H1 (cell line): ENCODE results near the gene TSHR. TPM values are rescaled to one million over a fixed set of nuclear protein-coding genes. Genes with fewer than 3 reads are reported as not detected.

Experiments
- CTCF ChIA-PET: fragments of 300-600 bp; sonication (Branson Sonifier 250); formaldehyde crosslinking; loops from one replicate; lab custom pipeline; 2021; ENCODE audit not compliant: partially characterized antibody; lab: Charles Lee
- POLR2A ChIA-PET: fragments of 300-600 bp; sonication (Branson Sonifier 250); formaldehyde crosslinking; loops from one replicate; lab custom pipeline; 2021; ENCODE audit warnings: inconsistent platforms; ENCODE audit not compliant: partially characterized antibody; lab: Charles Lee
- DNase-seq, 2 experiments: peaks; one replicate each; pipeline versions ENCODE4 v3.0.0 to v3.0.0-alpha.2; 2010 to 2022; ENCODE audit warnings: low spot score in 2 of 2, low read depth in 1 of 2, mixed read lengths in 1 of 2
- FAIRE-seq: peaks from 2 replicates; lab custom pipeline; 2011; peaks lifted over from hg19 to GRCh38; lab: Jason Lieb, UNC
- H2AFZ ChIP-seq: 2 replicates; pipeline ENCODE4 v1.8.1; 2012; ENCODE audit warnings: low read length, inconsistent platforms
- H2AK5ac ChIP-seq: 2 replicates; pipeline ENCODE4 v1.6.1; 2013; ENCODE audit warnings: low read depth, low read length
- H2BK120ac ChIP-seq: replicated peaks from 2 replicates; pipeline ENCODE3; 2013; ENCODE audit warnings: low read depth, low read length, inconsistent platforms
- H2BK12ac ChIP-seq: 2 replicates; pipeline ENCODE4 v1.6.1; 2013; ENCODE audit warnings: low read depth, low read length
- H2BK15ac ChIP-seq: 2 replicates; pipeline ENCODE4 v1.6.1; 2013; ENCODE audit warnings: low read length
- H2BK20ac ChIP-seq: 2 replicates; pipeline ENCODE4 v1.6.1; 2013; ENCODE audit warnings: low read length
- H2BK5ac ChIP-seq: 2 replicates; pipeline ENCODE4 v1.6.1; 2013; ENCODE audit warnings: low read depth, low read length
- H3K14ac ChIP-seq: 2 replicates; pipeline ENCODE4 v1.6.1; 2013; ENCODE audit warnings: inconsistent platforms; ENCODE audit not compliant: insufficient read length
- H3K18ac ChIP-seq: 2 replicates; pipeline ENCODE4 v1.6.1; 2013; ENCODE audit warnings: low read length; ENCODE audit errors: extremely low read depth
- H3K23ac ChIP-seq: 2 replicates; pipeline ENCODE4 v1.6.1; 2013; ENCODE audit warnings: inconsistent platforms; ENCODE audit not compliant: insufficient read length
- H3K23me2 ChIP-seq: 2 replicates; pipeline ENCODE4 v1.6.1; 2013; ENCODE audit warnings: low read depth, low read length
- H3K27ac ChIP-seq: 2 replicates; pipeline ENCODE4 v1.6.1; 2011; ENCODE audit warnings: low read depth, low read length, inconsistent platforms
- H3K27me3 ChIP-seq, 4 experiments: replicated peaks in 1 of 4; 1 replicate in 1 of 4; 2 replicates in 3 of 4; pipeline versions ENCODE4 v1.6.1 to v1.8.1; 2011 to 2013; ENCODE audit warnings: low read length in 3 of 4, mild to moderate bottlenecking in 3 of 4, inconsistent platforms in 2 of 4, mixed read lengths in 2 of 4, moderate library complexity in 1 of 4; ENCODE audit not compliant: control insufficient read depth in 3 of 4, insufficient read depth in 3 of 4; ENCODE audit errors: extremely low read depth in 1 of 4
- H3K36me3 ChIP-seq, 4 experiments: 2 replicates each; pipeline versions ENCODE4 v1.6.1 to v1.8.1; 2011 to 2013; ENCODE audit warnings: mild to moderate bottlenecking in 4 of 4, low read length in 3 of 4, moderate library complexity in 2 of 4, control low read depth in 1 of 4, inconsistent platforms in 1 of 4; ENCODE audit not compliant: insufficient read depth in 4 of 4, control insufficient read depth in 2 of 4
- H3K4ac ChIP-seq: replicated peaks from 2 replicates; pipeline ENCODE3; 2013; ENCODE audit warnings: low read length, low read depth, mixed read lengths, inconsistent platforms; ENCODE audit not compliant: insufficient read length
- H3K4me1 ChIP-seq, 4 experiments: replicated peaks in 1 of 4; 1 replicate in 1 of 4; 2 replicates in 3 of 4; pipeline versions ENCODE4 v1.6.1 to v1.8.1; 2011 to 2013; ENCODE audit warnings: low read length in 3 of 4, inconsistent platforms in 2 of 4, mixed read lengths in 1 of 4; ENCODE audit not compliant: insufficient read depth in 4 of 4, control insufficient read depth in 3 of 4
- H3K4me2 ChIP-seq, 2 experiments: 2 replicates each; pipeline versions ENCODE4 v1.6.1 to v1.8.1; 2011 to 2013; ENCODE audit warnings: low read depth in 2 of 2, low read length in 2 of 2, control low read depth in 1 of 2, inconsistent platforms in 1 of 2, mild to moderate bottlenecking in 1 of 2; ENCODE audit not compliant: insufficient read depth in 1 of 2
- H3K4me3 ChIP-seq, 4 experiments: fragments of 200-600, 300-600 bp in 1 of 4; sonication (generic), shearing (Covaris generic), sonication (Bioruptor Twin) in 1 of 4; 2 replicates each; pipeline versions ENCODE4 v1.5.1 to v1.8.1; 2011 to 2016; ENCODE audit warnings: low read length in 4 of 4, low read depth in 3 of 4, control low read depth in 2 of 4, inconsistent platforms in 2 of 4, mild to moderate bottlenecking in 2 of 4, mixed read lengths in 1 of 4, moderate library complexity in 1 of 4; ENCODE audit not compliant: insufficient read depth in 2 of 4; ENCODE audit errors: extremely low read depth in 1 of 4
- H3K56ac ChIP-seq: replicated peaks from 2 replicates; pipeline ENCODE3; 2013; ENCODE audit warnings: low read depth, mild to moderate bottlenecking, mixed read lengths, low read length, inconsistent platforms; ENCODE audit not compliant: insufficient read length
- H3K79me1 ChIP-seq: 2 replicates; pipeline ENCODE4 v1.6.1; 2013; ENCODE audit warnings: low read depth, low read length, control low read depth
- H3K79me2 ChIP-seq, 2 experiments: 2 replicates each; pipeline versions ENCODE4 v1.6.1 to v1.8.1; 2012 to 2013; ENCODE audit warnings: low read length in 2 of 2, mild to moderate bottlenecking in 2 of 2, inconsistent platforms in 1 of 2; ENCODE audit not compliant: insufficient read depth in 2 of 2, control insufficient read depth in 1 of 2
- H3K9ac ChIP-seq, 4 experiments: replicated peaks in 1 of 4; 1 replicate in 1 of 4; 2 replicates in 3 of 4; pipeline versions ENCODE4 v1.6.1 to v1.8.1; 2011 to 2013; ENCODE audit warnings: low read depth in 3 of 4, low read length in 3 of 4, control low read depth in 2 of 4, mild to moderate bottlenecking in 2 of 4, moderate library complexity in 2 of 4, inconsistent platforms in 1 of 4; ENCODE audit errors: extremely low read depth in 1 of 4
- H3K9me3 ChIP-seq, 2 experiments: 2 replicates each; pipeline versions ENCODE4 v1.6.1 to v1.8.1; 2012 to 2013; ENCODE audit warnings: mild to moderate bottlenecking in 2 of 2, moderate library complexity in 2 of 2, control low read depth in 1 of 2, inconsistent platforms in 1 of 2, low read depth in 1 of 2, low read length in 1 of 2, mixed read lengths in 1 of 2; ENCODE audit not compliant: insufficient read depth in 2 of 2
- H4K20me1 ChIP-seq, 2 experiments: replicated peaks in 1 of 2; 2 replicates each; pipeline versions ENCODE3 to v1.8.1; 2011 to 2013; ENCODE audit warnings: inconsistent platforms in 2 of 2, low read length in 2 of 2, mild to moderate bottlenecking in 1 of 2; ENCODE audit not compliant: insufficient read depth in 2 of 2, control insufficient read depth in 1 of 2
- H4K5ac ChIP-seq: 2 replicates; pipeline ENCODE4 v1.6.1; 2013; ENCODE audit warnings: low read length, low read depth, mixed read lengths, inconsistent platforms; ENCODE audit not compliant: insufficient read length
- H4K8ac ChIP-seq: 2 replicates; pipeline ENCODE4 v1.8.0; 2013; ENCODE audit warnings: mild to moderate bottlenecking, moderate library complexity, low read length, inconsistent platforms; ENCODE audit not compliant: insufficient read depth; ENCODE audit errors: extremely low read depth
- H4K91ac ChIP-seq: replicated peaks from 2 replicates; pipeline ENCODE3; 2013; ENCODE audit warnings: low read length, mixed read lengths, inconsistent platforms; ENCODE audit not compliant: insufficient read length
- EP300 ChIP-seq, 2 experiments: IDR thresholded peaks; 1 replicate in 1 of 2; 2 replicates in 1 of 2; pipeline ENCODE4 v1.6.1; 2011 to 2012; ENCODE audit warnings: low read depth in 2 of 2, low read length in 2 of 2, mild to moderate bottlenecking in 2 of 2, borderline replicate concordance in 1 of 2, inconsistent platforms in 1 of 2, moderate library complexity in 1 of 2
- RAD21 ChIP-seq, 2 experiments: IDR thresholded peaks in 1 of 2; conservative IDR thresholded peaks in 1 of 2; 2 replicates each; pipeline ENCODE4 v1.6.1; 2011; ENCODE audit warnings: low read depth in 2 of 2, low read length in 2 of 2, improper control_type of control experiment in 1 of 2, inconsistent platforms in 1 of 2, mild to moderate bottlenecking in 1 of 2, moderate library complexity in 1 of 2
- RBBP5 ChIP-seq: IDR thresholded peaks from 2 replicates; pipeline ENCODE4 v1.7.1; 2012; ENCODE audit warnings: low read depth, mild to moderate bottlenecking, inconsistent platforms, low read length, moderate library complexity, borderline replicate concordance
- polyA plus RNA-seq, 7 experiments: library from polyadenylated mRNA; depleted of rRNA in 3 of 7; stranded (reverse) in 5 of 7; unstranded in 2 of 7; fragments of >200 nt in 5 of 7; fragments of 200-250 nt in 2 of 7; gene quantifications; 1 replicate in 5 of 7; 2 replicates in 1 of 7; 4 replicates in 1 of 7; pipeline versions ENCODE4 v1.2.1 to v1.2.3, GENCODE V29; 2011 to 2013; ENCODE audit warnings: missing spikeins in 2 of 7, mixed read lengths in 2 of 7
- total RNA-seq: library from RNA; stranded (reverse); fragmentation: NEBNext Ultra II Directional; extraction: Animal tissue kit (Norgen Biotek cat#: 25700); gene quantifications from 2 replicates; pipeline ENCODE4 v1.2.1, GENCODE V29; 2021
- TF ChIP-seq, protein P1 (sequence below), 3 experiments: IDR thresholded peaks; 1 replicate in 2 of 3; 2 replicates in 1 of 3; pipeline versions ENCODE4 v1.5.1 to v1.6.1; 2011; ENCODE audit warnings: low read length in 3 of 3, mild to moderate bottlenecking in 3 of 3, inconsistent platforms in 2 of 3, low read depth in 1 of 3, moderate library complexity in 1 of 3; ENCODE audit not compliant: insufficient read depth in 1 of 3; ENCODE audit errors: control extremely low read depth in 1 of 3

Gene TSHR
- total and polyA plus RNA-seq, 2 of the 8 experiments (the other 6 are each of a cell fraction or from before 2014, with no cell fraction given), result 0.27 TPM; not detected in 1

DNA sequence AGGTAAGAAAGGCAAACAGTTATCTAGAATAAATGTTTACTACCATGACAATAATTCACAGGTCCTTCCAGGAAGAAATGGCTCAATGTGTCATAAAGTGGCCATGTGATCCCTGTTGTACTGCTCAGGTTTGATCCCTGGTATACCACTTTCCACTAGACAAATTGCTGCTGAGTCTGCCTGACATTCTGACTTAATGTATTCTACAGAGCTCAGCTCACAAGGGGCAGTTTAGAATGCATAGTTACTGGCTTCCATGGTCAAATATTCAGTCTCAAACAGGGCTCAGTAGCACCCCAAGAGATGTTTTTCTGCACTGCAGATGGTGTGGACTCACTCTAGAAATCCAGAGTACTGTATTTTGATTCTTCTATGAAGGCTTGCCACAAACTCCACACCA lies 21.8 kb downstream of the TSHR start:
- no peak overlapping the region for H4K8ac ChIP-seq
- H3K23ac ChIP-seq, result no peak overlapping the region
- no peaks in the 10 kb centered on the region for H3K4me1 ChIP-seq
- H3K14ac ChIP-seq, result no peak overlapping the region
- no peak overlapping the region for H2BK12ac ChIP-seq
- no peaks in the 10 kb centered on the region for H3K79me1 ChIP-seq
- POLR2A ChIA-PET, result no interaction called here
- H3K9ac ChIP-seq, result no peak overlapping the region
- no peak overlapping the region for H2BK15ac ChIP-seq
- H3K27ac ChIP-seq, result no peak overlapping the region
- no peak overlapping the region for H3K18ac ChIP-seq
- H3K56ac ChIP-seq, result no peak overlapping the region
- H3K4me3 ChIP-seq, result no peak overlapping the region
- FAIRE-seq, result no peak
- no peak overlapping the region for H4K91ac ChIP-seq
- H3K23me2 ChIP-seq, result no peaks in the 10 kb centered on the region; the same call in 1 of the 2 replicates
- no peaks in the 10 kb centered on the region for H4K20me1 ChIP-seq
- H2AFZ ChIP-seq, result no peak overlapping the region
- H2BK120ac ChIP-seq, result no peak overlapping the region
- no peak overlapping the region for H2BK20ac ChIP-seq
- H3K79me2 ChIP-seq, result no peaks in the 10 kb centered on the region
- H3K4ac ChIP-seq, result no peak overlapping the region
- H2BK5ac ChIP-seq, result no peak overlapping the region
- H2AK5ac ChIP-seq, result no peak overlapping the region
- H3K27me3 ChIP-seq, result no peaks in the 10 kb centered on the region
- no peak for DNase-seq
- H3K4me2 ChIP-seq, result no peak overlapping the region
- CTCF ChIA-PET, result interaction anchor here (0.6 to 9.5 kb wide), 14 partner anchors 8 to 1153 kb away, joined by 3 to 104 read pairs (median 4); partner anchors contain the start of gene TSHR
- TF ChIP-seq RAD21 (IDR thresholded peaks at IDR 0.05 in 1 of 2, conservative IDR thresholded peaks at IDR 0.05 in 1 of 2; ENCODE audit: low read depth in 2 of 2, low read length in 2 of 2) (peak; percentile 24 to 26; a peak in 2 of 4 replicates), EP300 (IDR thresholded peaks at IDR 0.05; ENCODE audit: borderline replicate concordance in 1 of 2, low read depth in 2 of 2, low read length in 2 of 2) (no peak), RBBP5 (no peak)
- TF ChIP-seq, protein P1, sequence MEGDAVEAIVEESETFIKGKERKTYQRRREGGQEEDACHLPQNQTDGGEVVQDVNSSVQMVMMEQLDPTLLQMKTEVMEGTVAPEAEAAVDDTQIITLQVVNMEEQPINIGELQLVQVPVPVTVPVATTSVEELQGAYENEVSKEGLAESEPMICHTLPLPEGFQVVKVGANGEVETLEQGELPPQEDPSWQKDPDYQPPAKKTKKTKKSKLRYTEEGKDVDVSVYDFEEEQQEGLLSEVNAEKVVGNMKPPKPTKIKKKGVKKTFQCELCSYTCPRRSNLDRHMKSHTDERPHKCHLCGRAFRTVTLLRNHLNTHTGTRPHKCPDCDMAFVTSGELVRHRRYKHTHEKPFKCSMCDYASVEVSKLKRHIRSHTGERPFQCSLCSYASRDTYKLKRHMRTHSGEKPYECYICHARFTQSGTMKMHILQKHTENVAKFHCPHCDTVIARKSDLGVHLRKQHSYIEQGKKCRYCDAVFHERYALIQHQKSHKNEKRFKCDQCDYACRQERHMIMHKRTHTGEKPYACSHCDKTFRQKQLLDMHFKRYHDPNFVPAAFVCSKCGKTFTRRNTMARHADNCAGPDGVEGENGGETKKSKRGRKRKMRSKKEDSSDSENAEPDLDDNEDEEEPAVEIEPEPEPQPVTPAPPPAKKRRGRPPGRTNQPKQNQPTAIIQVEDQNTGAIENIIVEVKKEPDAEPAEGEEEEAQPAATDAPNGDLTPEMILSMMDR (IDR thresholded peaks at IDR 0.05; ENCODE audit: control extremely low read depth in 1 of 3, insufficient read depth in 1 of 3, low read depth in 1 of 3, low read length in 3 of 3), result peak in 2 of 3 experiments; percentile 22 to 42; a peak in 2 of 4 replicates
- TF ChIP-seq, all 59 proteins: peak for 2
- H4K5ac ChIP-seq, result no peak overlapping the region
- H3K9me3 ChIP-seq, result no peaks in the 10 kb centered on the region
- no peaks in the 10 kb centered on the region for H3K36me3 ChIP-seq
